GM20431 (cell line): Measurements from ENCODE around the gene HPN.
"Not testable (repeated sequence)": the region's sequence is repeated elsewhere in the genome, so short reads cannot be mapped to it uniquely, and the experiment has no call there.

Experiments used
- in situ Hi-C: fragments of 300-500 bp; cut with MseI, MboI; formaldehyde crosslinking; loops from one replicate; pipeline ENCODE4 v1.15.0; 2020; ENCODE audit warnings: low sequenced_read_pairs; ENCODE audit not compliant: unreplicated experiment

Gene HPN

GRCh38 chr19:35007427-35007826 lies 34.1 kb upstream of the HPN start:
- in situ Hi-C loops, result not testable (repeated sequence)

GRCh38 chr19:35008891-35009341 lies 32.6 kb upstream of the HPN start:
- in situ Hi-C loops, result no loop called here

- in situ Hi-C loops, result no loop called here
These were observed 31.8 kb upstream of the HPN start for GRCh38 chr19:35009424-35010415.

- in situ Hi-C loops, result no loop called here
These were observed 30.3 kb upstream of the HPN start for GRCh38 chr19:35011091-35011689.

- in situ Hi-C loops, result no loop called here
These were observed 29.5 kb upstream of the HPN start for GRCh38 chr19:35011737-35012682.

- in situ Hi-C loops, result no loop called here
These were observed 28.3 kb upstream of the HPN start for GRCh38 chr19:35013041-35013819.

GRCh38 chr19:35013820-35014754 lies 27.4 kb upstream of the HPN start:
- in situ Hi-C loops, result no loop called here

- in situ Hi-C loops, result not testable (repeated sequence)
These were observed 26.7 kb upstream of the HPN start for GRCh38 chr19:35014774-35015173.

GRCh38 chr19:35015270-35015953 lies 26.1 kb upstream of the HPN start:
- in situ Hi-C loops, result no loop called here

- in situ Hi-C loops, result no loop called here
These were observed 25.6 kb upstream of the HPN start for GRCh38 chr19:35015954-35016351.

- in situ Hi-C loops, result no loop called here
These were observed 24.0 kb upstream of the HPN start for GRCh38 chr19:35017507-35017906.

- in situ Hi-C loops, result no loop called here
These were observed 23.1 kb upstream of the HPN start for GRCh38 chr19:35018379-35018778.

GRCh38 chr19:35019144-35019543 lies 22.4 kb upstream of the HPN start:
- in situ Hi-C loops, result no loop called here

GRCh38 chr19:35021016-35021415 lies 20.5 kb upstream of the HPN start:
- in situ Hi-C loops, result loop anchor here (10.0 kb wide), 1 partner anchor 46 kb away; no protein-coding TSS in a partner anchor

GRCh38 chr19:35021596-35021995 lies 19.9 kb upstream of the HPN start:
- in situ Hi-C loops, result loop anchor here (10.0 kb wide), 1 partner anchor 47 kb away; no protein-coding TSS in a partner anchor

- in situ Hi-C loops, result loop anchor here (10.0 kb wide), 1 partner anchor 48 kb away; no protein-coding TSS in a partner anchor
These were observed 19.1 kb upstream of the HPN start for GRCh38 chr19:35022460-35022859.

GRCh38 chr19:35023428-35023827 lies 18.1 kb upstream of the HPN start:
- in situ Hi-C loops, result loop anchor here (10.0 kb wide), 1 partner anchor 49 kb away; no protein-coding TSS in a partner anchor
